ENCODE measurements around the gene WDR18.

Gene WDR18

DNA sequence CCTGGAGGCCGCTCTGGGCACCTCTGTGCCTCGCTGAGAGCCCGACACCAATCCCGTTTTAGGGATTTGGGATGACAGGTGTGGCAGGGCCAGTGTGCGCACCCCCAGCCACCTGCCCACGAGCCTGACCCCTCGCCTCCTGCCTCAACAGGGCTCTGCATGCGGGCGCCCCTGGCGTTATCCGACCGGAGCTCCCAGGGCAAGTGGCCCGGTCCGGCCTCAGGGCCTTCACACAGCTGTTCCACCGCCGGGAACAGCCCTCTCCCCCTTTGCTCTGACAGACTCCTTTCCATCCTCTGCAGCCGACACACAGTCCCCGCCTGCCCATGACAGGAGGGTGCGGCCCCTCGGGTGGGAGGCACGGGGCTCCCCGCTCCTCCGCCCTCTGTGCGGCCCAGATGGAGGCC, 7.1 kb upstream of the WDR18 start:
- Histone ChIP-seq H3K4me1 (ENCODE audit: insufficient read depth, low read length, poor library complexity, severe bottlenecking) (no peaks in the 10 kb centered on the region), H3K36me3 (ENCODE audit: insufficient read depth, low read length) (peaks cover 3% of the 10 kb centered on the region; the same call in 1 of the 2 replicates), H4K20me1 (ENCODE audit: insufficient read depth, low read length, poor library complexity, severe bottlenecking) (no peaks in the 10 kb centered on the region), H3F3A (ENCODE audit: low read depth) (no peaks in the 10 kb centered on the region), H3K9ac (ENCODE audit: low read depth, low read length, poor library complexity, severe bottlenecking) (no peak overlapping the region), H3K4me3 (ENCODE audit: low read length, poor library complexity, severe bottlenecking) (no peak overlapping the region), H3K79me2 (ENCODE audit: insufficient read depth, low read length) (no peaks in the 10 kb centered on the region), H3K4me2 (ENCODE audit: low read depth, low read length, poor library complexity, severe bottlenecking) (no peak overlapping the region), H2AFZ (ENCODE audit: low read length) (no peak overlapping the region), H3K9me2 (replicated peaks; ENCODE audit: low read depth, low read length) (no peaks in the 10 kb centered on the region), H3K9me3 (ENCODE audit: insufficient read depth, low read depth, low read length) (no peaks in the 10 kb centered on the region), H3K27me3 (ENCODE audit: insufficient read depth, low read length, poor library complexity, severe bottlenecking) (no peaks in the 10 kb centered on the region)
- no peak for TF ChIP-seq EZH2phosphoT487 (IDR thresholded peaks at IDR 0.05; ENCODE audit: borderline replicate concordance)
- TF ChIP-seq, protein P1, sequence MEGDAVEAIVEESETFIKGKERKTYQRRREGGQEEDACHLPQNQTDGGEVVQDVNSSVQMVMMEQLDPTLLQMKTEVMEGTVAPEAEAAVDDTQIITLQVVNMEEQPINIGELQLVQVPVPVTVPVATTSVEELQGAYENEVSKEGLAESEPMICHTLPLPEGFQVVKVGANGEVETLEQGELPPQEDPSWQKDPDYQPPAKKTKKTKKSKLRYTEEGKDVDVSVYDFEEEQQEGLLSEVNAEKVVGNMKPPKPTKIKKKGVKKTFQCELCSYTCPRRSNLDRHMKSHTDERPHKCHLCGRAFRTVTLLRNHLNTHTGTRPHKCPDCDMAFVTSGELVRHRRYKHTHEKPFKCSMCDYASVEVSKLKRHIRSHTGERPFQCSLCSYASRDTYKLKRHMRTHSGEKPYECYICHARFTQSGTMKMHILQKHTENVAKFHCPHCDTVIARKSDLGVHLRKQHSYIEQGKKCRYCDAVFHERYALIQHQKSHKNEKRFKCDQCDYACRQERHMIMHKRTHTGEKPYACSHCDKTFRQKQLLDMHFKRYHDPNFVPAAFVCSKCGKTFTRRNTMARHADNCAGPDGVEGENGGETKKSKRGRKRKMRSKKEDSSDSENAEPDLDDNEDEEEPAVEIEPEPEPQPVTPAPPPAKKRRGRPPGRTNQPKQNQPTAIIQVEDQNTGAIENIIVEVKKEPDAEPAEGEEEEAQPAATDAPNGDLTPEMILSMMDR (conservative IDR thresholded peaks at IDR 0.05; ENCODE audit: low read length), result no peak

DNA sequence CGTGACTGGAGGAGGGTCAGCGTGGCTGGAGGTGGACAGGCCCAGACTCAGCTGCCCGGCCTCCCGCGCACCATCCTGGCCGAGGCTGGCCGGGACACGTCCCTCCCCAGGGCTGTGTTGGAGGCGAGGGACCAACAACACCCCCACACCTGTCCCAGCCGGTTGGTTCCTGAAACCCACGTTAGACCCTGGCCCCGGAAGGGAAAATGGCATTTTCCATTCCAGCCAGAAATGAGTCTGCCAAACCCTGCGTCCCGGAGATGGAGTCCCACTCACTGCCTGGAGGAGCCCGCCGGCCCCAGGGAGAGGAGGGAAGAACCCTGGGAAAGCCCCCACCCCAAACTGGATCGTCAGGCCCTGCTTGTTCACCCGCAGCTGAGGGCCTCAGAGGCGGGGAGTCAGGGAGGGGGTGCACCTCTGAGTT, 4.8 kb upstream of the WDR18 start:
- Histone ChIP-seq H3K27me3 (ENCODE audit: insufficient read depth, low read length, poor library complexity, severe bottlenecking) (no peaks in the 10 kb centered on the region), H3K9ac (ENCODE audit: low read depth, low read length, poor library complexity, severe bottlenecking) (no peak overlapping the region), H3K4me1 (ENCODE audit: insufficient read depth, low read length, poor library complexity, severe bottlenecking) (peaks cover 11% of the 10 kb centered on the region), H3F3A (ENCODE audit: low read depth) (no peaks in the 10 kb centered on the region), H4K20me1 (ENCODE audit: insufficient read depth, low read length, poor library complexity, severe bottlenecking) (no peaks in the 10 kb centered on the region), H3K4me3 (ENCODE audit: low read length, poor library complexity, severe bottlenecking) (no peak overlapping the region), H3K9me2 (replicated peaks; ENCODE audit: low read depth, low read length) (no peaks in the 10 kb centered on the region), H3K4me2 (ENCODE audit: low read depth, low read length, poor library complexity, severe bottlenecking) (no peak overlapping the region), H3K36me3 (ENCODE audit: insufficient read depth, low read length) (no peaks in the 10 kb centered on the region), H3K79me2 (ENCODE audit: insufficient read depth, low read length) (peaks cover under 1% of the 10 kb centered on the region; the same call in 1 of the 2 replicates), H3K9me3 (ENCODE audit: insufficient read depth, low read depth, low read length) (no peaks in the 10 kb centered on the region), H2AFZ (ENCODE audit: low read length) (no peak overlapping the region)
- TF ChIP-seq EZH2phosphoT487 (IDR thresholded peaks at IDR 0.05; ENCODE audit: borderline replicate concordance), result no peak
- TF ChIP-seq, protein P1 (conservative IDR thresholded peaks at IDR 0.05; ENCODE audit: low read length), result no peak

DNA sequence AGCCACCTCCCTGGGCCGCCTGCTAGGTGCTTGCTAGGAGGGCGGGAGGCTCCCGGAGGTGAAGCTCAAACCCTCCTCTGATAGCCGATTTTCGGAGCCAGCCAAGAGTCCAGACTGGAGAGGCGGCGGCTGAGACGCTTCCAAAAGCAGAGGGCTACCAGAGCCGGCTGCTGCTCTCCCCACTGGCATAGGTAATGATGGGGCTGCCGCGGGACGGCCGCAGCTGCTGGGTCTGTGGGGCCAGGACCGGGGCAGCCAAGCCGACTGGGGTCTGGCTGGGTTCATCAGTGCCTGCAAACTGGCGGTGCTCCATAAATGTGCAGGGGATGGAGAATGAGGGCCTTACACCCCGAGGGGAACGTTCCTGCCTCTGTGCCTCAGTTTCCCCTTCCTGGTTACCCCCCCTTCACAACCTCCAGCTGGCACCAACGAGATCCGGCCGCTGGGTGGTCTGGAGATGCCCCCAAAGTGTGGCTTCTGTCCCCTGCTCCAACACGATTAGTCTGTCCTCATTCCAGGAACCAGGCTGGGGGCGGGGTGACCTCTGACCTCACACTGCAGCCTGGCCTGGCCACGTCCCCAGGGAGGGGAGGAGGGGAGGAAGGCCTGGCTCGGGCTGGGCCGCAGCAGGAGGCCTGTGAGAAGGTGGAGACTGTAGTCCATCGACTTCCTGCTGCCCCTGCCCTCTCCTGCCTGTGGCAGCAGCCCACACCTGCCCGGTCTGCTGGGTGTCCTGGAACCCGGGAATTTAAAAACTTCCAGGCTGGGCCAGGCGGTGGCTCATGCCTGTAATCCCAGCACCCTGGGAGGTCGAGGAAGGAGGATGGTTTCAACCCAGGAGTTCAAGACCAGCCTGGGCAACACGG, 3.8 kb upstream of the WDR18 start:
- no peak overlapping the region for H3K4me2 ChIP-seq (ENCODE audit: low read depth, low read length, poor library complexity, severe bottlenecking)
- H3F3A ChIP-seq (ENCODE audit: low read depth), result no peaks in the 10 kb centered on the region
- H3K27me3 ChIP-seq (ENCODE audit: insufficient read depth, low read length, poor library complexity, severe bottlenecking), result no peaks in the 10 kb centered on the region
- no peak overlapping the region for H3K9ac ChIP-seq (ENCODE audit: low read depth, low read length, poor library complexity, severe bottlenecking)
- no peaks in the 10 kb centered on the region for H3K9me3 ChIP-seq (ENCODE audit: insufficient read depth, low read depth, low read length)
- TF ChIP-seq, protein P1 (conservative IDR thresholded peaks at IDR 0.05; ENCODE audit: low read length), result no peak
- TF ChIP-seq EZH2phosphoT487 (IDR thresholded peaks at IDR 0.05; ENCODE audit: borderline replicate concordance), result no peak
- H3K36me3 ChIP-seq (ENCODE audit: insufficient read depth, low read length), result no peaks in the 10 kb centered on the region
- H3K4me3 ChIP-seq (ENCODE audit: low read length, poor library complexity, severe bottlenecking), result no peak overlapping the region
- H3K79me2 ChIP-seq (ENCODE audit: insufficient read depth, low read length), result peaks cover 11% of the 10 kb centered on the region
- H4K20me1 ChIP-seq (ENCODE audit: insufficient read depth, low read length, poor library complexity, severe bottlenecking), result no peaks in the 10 kb centered on the region
- H3K9me2 ChIP-seq (replicated peaks; ENCODE audit: low read depth, low read length), result no peaks in the 10 kb centered on the region
- H3K4me1 ChIP-seq (ENCODE audit: insufficient read depth, low read length, poor library complexity, severe bottlenecking), result peaks cover 17% of the 10 kb centered on the region
- no peak overlapping the region for H2AFZ ChIP-seq (ENCODE audit: low read length)

Measured in Loucy (cell line).